ENCODE measurements around the gene BMPR1A. TPM values are rescaled to one million over a fixed set of nuclear protein-coding genes. Genes with fewer than 3 reads are reported as not detected.

BMPR1A gene
- total and polyA plus RNA-seq, 2 of the 4 experiments (the other 2 are of a cell fraction), result 15.9 to 93.7 TPM

DNA sequence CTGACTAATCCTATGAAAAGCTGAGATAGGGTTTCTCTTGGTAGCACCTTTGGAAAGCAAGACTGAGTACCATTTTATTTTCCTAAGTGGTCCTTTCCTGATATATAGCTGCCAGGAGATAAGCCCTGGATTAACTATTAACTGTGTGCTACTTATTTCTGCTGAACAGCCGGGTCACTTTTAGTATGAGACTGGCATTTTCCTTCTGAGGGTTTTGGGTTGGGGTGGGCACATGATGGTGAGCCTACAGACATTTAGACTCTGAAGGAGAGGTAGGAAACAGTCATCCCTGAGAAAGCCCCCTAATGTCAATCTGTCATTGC lies 29.8 kb upstream of the BMPR1A start:
- no peak overlapping the region for H2AK5ac ChIP-seq (ENCODE audit: low read depth, low read length)
- no peak overlapping the region for H3K23ac ChIP-seq (ENCODE audit: low read depth, low read length)
- no peak for ATAC-seq (ENCODE audit: low read depth)
- H3K4me1 ChIP-seq (ENCODE audit: control insufficient read depth, insufficient read depth, low read length), result no peaks in the 10 kb centered on the region; the same call in 1 of the 2 replicates
- H4K20me1 ChIP-seq (ENCODE audit: insufficient read depth, low read length), result no peaks in the 10 kb centered on the region
- H3K27ac ChIP-seq (ENCODE audit: insufficient read depth, low read length), result no peak overlapping the region
- H4K5ac ChIP-seq (ENCODE audit: low read depth, low read length), result no peak overlapping the region
- H2AK9ac ChIP-seq (replicated peaks; ENCODE audit: low read depth, low read length, poor library complexity), result no peak overlapping the region
- POLR2A ChIA-PET (ENCODE audit: unreplicated experiment), result interaction anchor here (0.5 kb wide), 1 partner anchor 11 kb away, joined by 3 read pairs; no protein-coding TSS in a partner anchor
- H3K36me3 ChIP-seq (ENCODE audit: control insufficient read depth, insufficient read depth, low read length), result no peaks in the 10 kb centered on the region
- no peak overlapping the region for H2BK15ac ChIP-seq (ENCODE audit: low read depth, low read length)
- no peak for TF ChIP-seq CHD1 (IDR thresholded peaks at IDR 0.05; ENCODE audit: low read depth, low read length)
- TF ChIP-seq, protein P1, sequence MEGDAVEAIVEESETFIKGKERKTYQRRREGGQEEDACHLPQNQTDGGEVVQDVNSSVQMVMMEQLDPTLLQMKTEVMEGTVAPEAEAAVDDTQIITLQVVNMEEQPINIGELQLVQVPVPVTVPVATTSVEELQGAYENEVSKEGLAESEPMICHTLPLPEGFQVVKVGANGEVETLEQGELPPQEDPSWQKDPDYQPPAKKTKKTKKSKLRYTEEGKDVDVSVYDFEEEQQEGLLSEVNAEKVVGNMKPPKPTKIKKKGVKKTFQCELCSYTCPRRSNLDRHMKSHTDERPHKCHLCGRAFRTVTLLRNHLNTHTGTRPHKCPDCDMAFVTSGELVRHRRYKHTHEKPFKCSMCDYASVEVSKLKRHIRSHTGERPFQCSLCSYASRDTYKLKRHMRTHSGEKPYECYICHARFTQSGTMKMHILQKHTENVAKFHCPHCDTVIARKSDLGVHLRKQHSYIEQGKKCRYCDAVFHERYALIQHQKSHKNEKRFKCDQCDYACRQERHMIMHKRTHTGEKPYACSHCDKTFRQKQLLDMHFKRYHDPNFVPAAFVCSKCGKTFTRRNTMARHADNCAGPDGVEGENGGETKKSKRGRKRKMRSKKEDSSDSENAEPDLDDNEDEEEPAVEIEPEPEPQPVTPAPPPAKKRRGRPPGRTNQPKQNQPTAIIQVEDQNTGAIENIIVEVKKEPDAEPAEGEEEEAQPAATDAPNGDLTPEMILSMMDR (conservative IDR thresholded peaks at IDR 0.05; ENCODE audit: low read depth, low read length), result no peak
- TF ChIP-seq RAD21 (IDR thresholded peaks at IDR 0.05; ENCODE audit: low read length), result no peak
- TF ChIP-seq, protein P2, sequence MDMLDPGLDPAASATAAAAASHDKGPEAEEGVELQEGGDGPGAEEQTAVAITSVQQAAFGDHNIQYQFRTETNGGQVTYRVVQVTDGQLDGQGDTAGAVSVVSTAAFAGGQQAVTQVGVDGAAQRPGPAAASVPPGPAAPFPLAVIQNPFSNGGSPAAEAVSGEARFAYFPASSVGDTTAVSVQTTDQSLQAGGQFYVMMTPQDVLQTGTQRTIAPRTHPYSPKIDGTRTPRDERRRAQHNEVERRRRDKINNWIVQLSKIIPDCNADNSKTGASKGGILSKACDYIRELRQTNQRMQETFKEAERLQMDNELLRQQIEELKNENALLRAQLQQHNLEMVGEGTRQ (IDR thresholded peaks at IDR 0.05; ENCODE audit: low read depth, low read length), result no peak
- H2BK20ac ChIP-seq (ENCODE audit: low read depth, low read length), result no peak overlapping the region
- no peaks in the 10 kb centered on the region for H3K9me3 ChIP-seq (ENCODE audit: control insufficient read depth, insufficient read depth, low read length)
- H3K14ac ChIP-seq (replicated peaks; ENCODE audit: low read depth, low read length), result no peak overlapping the region
- H3K4me3 ChIP-seq (ENCODE audit: insufficient read depth, low read depth, low read length), result no peak overlapping the region
- no peak overlapping the region for H2BK120ac ChIP-seq (ENCODE audit: low read depth, low read length)
- dilution Hi-C loops (cut with HindIII; ENCODE audit: low sequenced_read_pairs, unreplicated experiment), result no loop called here
- H2AFZ ChIP-seq (replicated peaks; ENCODE audit: low read length, poor library complexity), result no peak overlapping the region
- no peak overlapping the region for H3K18ac ChIP-seq (ENCODE audit: low read depth, low read length)
- in situ Hi-C loops (cut with MboI; ENCODE audit: low sequenced_read_pairs), result no loop called here
- H3K9ac ChIP-seq (ENCODE audit: low read depth, low read length), result no peak overlapping the region
- H3K4ac ChIP-seq (ENCODE audit: low read depth, low read length), result no peak overlapping the region
- H3K56ac ChIP-seq (ENCODE audit: extremely low read depth, insufficient read depth, low read length), result no peak overlapping the region
- no peak overlapping the region for H2BK5ac ChIP-seq (ENCODE audit: low read depth, low read length, poor library complexity, severe bottlenecking)
- BruUV-seq (replicated peaks), result no TSS peak
- H3K4me2 ChIP-seq (ENCODE audit: low read depth, low read length), result no peak overlapping the region
- H4K91ac ChIP-seq (ENCODE audit: insufficient read depth, low read depth, low read length), result no peak overlapping the region
- H3K79me1 ChIP-seq (ENCODE audit: low read depth in 1 of 2, low read length in 2 of 2), result no peaks in the 10 kb centered on the region
- peaks cover 7% of the 10 kb centered on the region; the same call in 1 of the 2 replicates for H3K9me1 ChIP-seq (ENCODE audit: insufficient read depth, low read length)
- DNase-seq, result no peak
- intact Hi-C loops (cut with micrococcal nuclease), result no loop called here
- H4K8ac ChIP-seq (ENCODE audit: low read depth in 2 of 2, low read length in 2 of 2), result no peak overlapping the region
- no CpG with 5 or more reads among the region's 1 CpG for WGBS, 2 experiments (ENCODE audit: extremely low coverage in 2 of 2, insufficient read length in 1 of 2)
- no peaks in the 10 kb centered on the region for H3K27me3 ChIP-seq (ENCODE audit: control insufficient read depth, insufficient read depth, low read length)
- CTCF ChIA-PET, result no interaction called here
